ENCODE measurements around the gene SANBR.
"Not testable (repeated sequence)": the region's sequence is repeated elsewhere in the genome, so short reads cannot be mapped to it uniquely, and the experiment has no call there.

SANBR gene

GRCh38 chr2:61065714-61066709, at the start of gene SANBR:
Gene SANBR (plus strand): TSS chr2:61065871. CDS start chr2:61070351, 4,480 bp downstream.
- DNase-seq: peak; percentile 90

GRCh38 chr2:61015976-61016375, 49.7 kb upstream of the SANBR start:
- DNase-seq: no peak

GRCh38 chr2:61016392-61017002, 49.2 kb upstream of the SANBR start:
- no peak for DNase-seq

GRCh38 chr2:61017003-61017555, 48.6 kb upstream of the SANBR start:
- peak; percentile 85 for DNase-seq

GRCh38 chr2:61017556-61018317, 47.9 kb upstream of the SANBR start, which contains the start of the genes PEX13 and PUS10:
Gene PEX13 (plus strand): TSS chr2:61017720. CDS start chr2:61017760, 40 bp downstream.
Gene PUS10 (minus strand): TSS chr2:61018255. CDS start chr2:61011890, 6,365 bp downstream.
- DNase-seq: peak; percentile 80

GRCh38 chr2:61018318-61018755, 47.3 kb upstream of the SANBR start:
- DNase-seq: no peak

- no peak for DNase-seq
Observed at GRCh38 chr2:61018798-61019197, 46.9 kb upstream of the SANBR start.

GRCh38 chr2:61021228-61021660, 44.4 kb upstream of the SANBR start:
- DNase-seq: no peak

GRCh38 chr2:61023670-61024069, 42.0 kb upstream of the SANBR start:
- no peak for DNase-seq

- no peak for DNase-seq
Observed at GRCh38 chr2:61029533-61029932, 36.1 kb upstream of the SANBR start.

GRCh38 chr2:61034592-61034991, 31.1 kb upstream of the SANBR start:
- DNase-seq: not testable (repeated sequence)

- not testable (repeated sequence) for DNase-seq
Observed at GRCh38 chr2:61036643-61037042, 29.0 kb upstream of the SANBR start.

- no peak for DNase-seq
Observed at GRCh38 chr2:61042807-61043206, 22.9 kb upstream of the SANBR start.

GRCh38 chr2:61044636-61045035, 21.0 kb upstream of the SANBR start:
- no peak for DNase-seq

GRCh38 chr2:61045226-61045625, 20.4 kb upstream of the SANBR start:
- no peak for DNase-seq

- DNase-seq: no peak
Observed at GRCh38 chr2:61045999-61046398, 19.7 kb upstream of the SANBR start.

GRCh38 chr2:61055557-61055956, 10.1 kb upstream of the SANBR start:
- DNase-seq: no peak

GRCh38 chr2:61057562-61057961, 8.1 kb upstream of the SANBR start:
- no peak for DNase-seq

- DNase-seq: no peak
Observed at GRCh38 chr2:61059382-61059781, 6.3 kb upstream of the SANBR start.

- DNase-seq: no peak
Observed at GRCh38 chr2:61074100-61074499, 8.4 kb downstream of the SANBR start.

- no peak for DNase-seq
Observed at GRCh38 chr2:61085883-61086282, 20.2 kb downstream of the SANBR start.

- DNase-seq: no peak
Observed at GRCh38 chr2:61089797-61090196, 24.1 kb downstream of the SANBR start.
